NCI-H69 (cell line): ENCODE results near the gene PABPN1.
"Not testable (repeated sequence)": the region's sequence is repeated elsewhere in the genome, so short reads cannot be mapped to it uniquely, and the experiment has no call there.

Source experiments
- DNase-seq: peaks from one replicate; lab custom pipeline; 2025; lab: John Stamatoyannopoulos, UW

Gene PABPN1, protein sequence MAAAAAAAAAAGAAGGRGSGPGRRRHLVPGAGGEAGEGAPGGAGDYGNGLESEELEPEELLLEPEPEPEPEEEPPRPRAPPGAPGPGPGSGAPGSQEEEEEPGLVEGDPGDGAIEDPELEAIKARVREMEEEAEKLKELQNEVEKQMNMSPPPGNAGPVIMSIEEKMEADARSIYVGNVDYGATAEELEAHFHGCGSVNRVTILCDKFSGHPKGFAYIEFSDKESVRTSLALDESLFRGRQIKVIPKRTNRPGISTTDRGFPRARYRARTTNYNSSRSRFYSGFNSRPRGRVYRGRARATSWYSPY

DNA sequence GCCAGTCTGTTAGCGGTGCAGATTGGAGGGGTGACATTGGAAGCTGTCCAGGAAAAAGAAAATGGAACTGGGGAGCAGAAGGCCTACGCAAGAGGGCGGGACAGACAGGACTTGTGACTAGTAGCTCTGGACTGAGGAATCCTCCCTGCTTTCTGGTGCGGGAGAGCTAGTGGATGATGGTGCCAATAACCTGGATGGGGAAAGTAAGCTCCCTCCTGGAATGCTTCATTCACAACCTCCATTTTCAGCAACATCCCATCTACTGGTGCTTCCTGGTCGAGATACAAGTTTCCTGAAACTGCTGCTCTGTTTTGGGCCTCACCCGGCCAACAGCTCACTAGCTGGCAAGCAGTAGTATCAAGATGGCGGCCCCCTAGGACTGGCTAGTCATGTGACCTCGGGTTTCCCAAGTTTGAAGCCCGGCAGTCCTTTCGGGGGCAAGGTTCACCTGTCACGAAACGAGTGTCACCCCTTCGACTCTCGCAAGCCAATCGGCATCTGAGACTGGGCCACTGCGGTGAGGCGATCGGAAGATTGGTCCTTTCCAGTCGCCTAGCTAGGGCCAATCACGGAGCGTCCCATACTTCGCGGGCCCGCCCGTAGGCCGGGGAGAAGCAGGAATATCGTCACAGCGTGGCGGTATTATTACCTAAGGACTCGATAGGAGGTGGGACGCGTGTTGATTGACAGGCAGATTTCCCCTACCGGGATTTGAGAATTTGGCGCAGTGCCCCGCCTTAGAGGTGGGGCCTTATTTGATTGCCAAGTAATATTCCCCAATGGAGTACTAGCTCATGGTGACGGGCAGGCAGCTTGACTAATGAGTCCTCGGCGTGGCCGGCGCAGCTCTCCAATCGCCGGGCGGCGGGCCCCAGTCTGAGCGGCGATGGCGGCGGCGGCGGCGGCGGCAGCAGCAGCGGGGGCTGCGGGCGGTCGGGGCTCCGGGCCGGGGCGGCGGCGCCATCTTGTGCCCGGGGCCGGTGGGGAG, at the start of gene PABPN1:
Gene PABPN1, plus strand, starts transcription at position 874 of the 988 bp plus-strand sequence. Its CDS starts 13 bp downstream, at position 887.
- DNase-seq, result peak; percentile 100

DNA sequence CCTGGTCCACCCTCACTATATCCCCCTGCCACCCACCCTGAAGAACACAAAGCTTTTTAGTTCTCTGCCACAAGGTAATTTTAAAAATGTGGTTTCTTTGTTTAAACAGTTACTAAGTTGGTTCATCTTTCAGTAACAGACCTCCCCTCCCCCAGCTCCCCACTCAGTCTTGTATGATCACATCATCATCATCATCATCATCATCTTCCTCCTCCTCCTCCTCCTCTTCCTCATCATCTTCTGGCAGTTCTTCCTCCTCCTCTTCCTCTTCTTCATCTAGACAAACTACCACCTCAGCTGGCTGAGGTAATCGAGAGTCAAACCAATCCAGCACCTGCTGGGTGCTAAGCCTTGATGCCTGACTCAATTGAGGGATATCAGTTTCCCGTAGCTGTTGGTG, 45.8 kb upstream of the PABPN1 start:
- no peak for DNase-seq

DNA sequence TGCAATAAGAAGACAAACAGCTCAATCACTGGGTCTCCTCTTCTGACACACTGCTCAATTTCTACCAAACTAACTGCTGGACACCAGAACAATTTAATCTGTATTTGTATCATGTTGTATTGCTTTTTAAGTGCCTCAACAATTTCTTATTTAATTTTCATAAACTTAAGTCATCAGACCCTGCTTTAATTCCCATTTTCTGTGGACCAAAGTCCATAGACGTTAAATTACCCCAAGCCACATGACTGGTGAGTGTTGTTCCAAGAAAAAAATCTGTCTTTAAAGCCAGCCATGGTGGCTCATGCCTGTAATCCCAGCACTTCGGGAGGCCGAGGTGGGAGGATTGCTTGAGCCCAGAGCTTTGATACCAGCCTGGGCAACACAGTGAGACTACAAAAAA, 44.1 kb upstream of the PABPN1 start:
- no peak for DNase-seq

DNA sequence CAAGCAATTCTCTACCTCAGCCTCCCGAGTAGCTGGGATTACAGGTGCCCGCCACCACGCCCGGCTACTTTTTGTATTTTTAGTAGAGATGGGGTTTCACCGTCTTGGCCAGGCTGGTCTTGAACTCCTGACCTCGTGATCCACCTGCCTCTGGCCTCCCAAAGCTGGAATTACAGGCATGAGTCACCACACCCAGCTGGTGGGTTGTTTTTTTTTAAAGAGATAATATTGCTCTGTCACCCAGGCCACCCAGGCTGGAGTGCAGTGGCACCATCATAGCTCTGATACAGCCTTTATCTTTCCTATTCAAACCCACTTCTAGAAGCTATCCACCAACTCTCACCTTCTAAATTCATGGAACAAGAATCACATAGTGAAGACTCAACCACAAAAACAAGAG, 43.3 kb upstream of the PABPN1 start:
- not testable (repeated sequence) for DNase-seq

DNA sequence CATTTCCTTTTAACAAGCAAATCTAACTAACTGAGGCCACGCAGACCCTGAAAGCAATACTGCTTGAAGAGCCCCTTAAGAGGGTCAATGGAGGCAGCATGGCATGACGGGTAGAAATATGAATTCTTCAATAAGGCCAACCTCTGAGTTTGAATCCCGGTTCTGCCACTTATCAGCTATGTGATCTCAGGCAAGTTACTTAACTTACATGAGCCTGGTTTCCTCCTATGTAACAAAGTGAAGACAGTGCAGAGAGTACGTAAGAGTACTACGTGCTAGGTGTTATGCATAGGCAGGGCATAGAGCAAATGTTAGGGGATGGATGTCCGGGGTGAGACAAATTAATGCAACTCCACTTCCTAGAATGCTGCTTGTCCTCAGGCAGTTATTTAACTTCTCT, 40.0 kb upstream of the PABPN1 start:
- DNase-seq, result no peak

DNA sequence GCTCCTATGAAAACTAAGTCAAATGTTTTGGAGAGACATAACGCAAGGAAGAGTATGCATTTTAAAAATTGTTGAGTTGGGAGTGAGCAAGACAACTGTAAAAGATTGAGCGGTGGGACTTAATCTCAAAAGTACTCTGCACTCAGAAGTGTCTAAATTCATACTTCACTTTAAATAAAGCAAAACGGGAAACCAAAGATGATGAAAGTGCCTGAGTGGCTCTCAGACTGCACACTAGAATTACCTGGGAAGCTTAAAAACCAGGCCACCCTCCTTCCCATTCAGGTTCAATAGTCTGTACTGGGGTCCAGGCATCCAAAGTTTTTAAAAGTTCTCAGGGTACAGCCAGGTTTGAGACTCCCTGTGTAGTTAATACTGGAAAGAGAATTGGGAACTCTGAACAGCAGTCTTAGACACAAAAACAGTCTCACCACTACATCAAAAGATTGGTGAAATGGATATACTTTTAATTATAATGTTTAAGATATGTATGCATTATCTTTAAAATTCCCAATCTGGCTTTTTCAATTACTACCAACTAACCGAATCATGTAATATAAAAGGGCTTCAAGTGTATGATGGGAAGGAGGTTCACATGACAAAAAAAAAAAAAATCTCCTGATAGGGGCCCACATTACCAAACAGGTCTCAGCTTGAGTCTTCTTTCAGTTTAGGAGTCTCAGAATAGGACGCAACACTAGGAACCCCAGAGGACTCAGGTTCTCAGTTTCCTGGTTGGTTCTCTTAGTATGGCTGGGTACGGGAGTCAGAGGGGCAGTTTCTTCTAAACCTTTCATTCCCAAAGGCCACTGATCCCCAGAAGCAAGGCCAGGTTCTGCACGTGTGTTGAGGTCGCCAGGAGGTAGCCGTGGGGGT, 36.4 kb upstream of the PABPN1 start:
- peak; percentile 49 for DNase-seq

DNA sequence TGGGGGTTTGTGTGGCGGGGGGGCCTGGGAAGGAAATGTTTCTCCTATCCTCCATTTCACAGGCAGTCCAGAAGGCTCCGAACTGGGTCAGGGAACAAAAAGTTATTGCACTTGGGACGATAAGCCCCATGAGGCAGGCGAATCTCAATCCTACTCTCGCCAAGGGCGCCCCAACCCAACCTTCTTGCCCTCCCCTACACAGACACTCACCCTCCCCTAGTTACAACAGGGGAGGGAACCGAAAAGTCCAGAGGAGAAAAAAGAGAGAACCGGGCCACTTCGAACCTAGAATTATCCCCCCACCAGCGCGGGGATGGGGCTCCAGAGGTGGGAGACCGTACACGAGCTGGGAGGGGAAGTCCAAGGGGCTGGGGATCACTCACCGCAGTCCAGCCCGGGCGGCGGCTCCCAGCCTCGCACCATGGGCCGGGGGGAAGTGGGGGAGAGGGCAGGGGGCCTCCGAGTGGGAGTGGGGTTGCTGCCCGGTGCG, 35.7 kb upstream of the PABPN1 start:
- no peak for DNase-seq

DNA sequence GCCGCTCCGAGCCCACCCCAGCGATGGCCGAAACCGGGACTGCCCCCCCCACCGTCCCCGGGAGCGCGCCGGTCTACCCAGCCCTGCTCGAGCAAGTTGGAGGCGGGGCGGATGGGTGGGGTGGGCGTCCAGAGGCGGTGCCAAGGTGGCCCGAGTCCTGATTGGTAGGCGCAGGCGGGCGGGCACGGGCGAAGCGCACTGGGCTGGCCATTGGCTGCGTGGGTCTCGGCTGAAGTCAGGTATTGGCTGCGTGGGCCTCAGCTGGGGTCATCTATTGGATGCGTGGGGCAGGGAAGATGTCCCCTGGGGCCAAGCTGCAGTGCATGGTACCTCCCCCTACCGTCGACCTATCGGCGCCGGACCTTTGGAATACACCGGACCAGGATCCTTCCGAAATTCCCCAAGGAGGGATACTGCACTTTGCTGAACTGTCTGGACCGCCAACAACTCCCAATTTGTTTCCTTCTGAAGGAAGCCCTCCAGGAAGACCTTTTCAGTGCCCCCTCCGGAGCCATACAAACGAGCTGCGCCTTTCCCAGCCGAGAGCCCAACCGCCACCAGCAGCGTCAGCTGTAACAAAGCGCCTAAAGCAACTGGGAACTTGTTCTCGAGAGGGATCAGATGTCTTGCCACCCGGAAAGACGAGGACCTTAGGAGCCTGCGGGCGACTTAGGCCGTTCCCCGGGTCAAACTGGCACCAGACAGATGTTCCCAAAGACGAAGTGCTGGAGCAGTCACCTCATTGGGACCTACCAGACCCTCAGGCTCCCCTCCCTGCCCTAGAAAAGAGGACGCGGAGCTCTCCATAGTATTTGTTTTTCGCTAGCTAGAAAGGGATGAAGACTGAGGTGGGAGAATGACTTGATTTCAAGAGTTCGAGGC, 35.0 kb upstream of the PABPN1 start, which contains the start of gene HOMEZ:
Gene HOMEZ, minus strand, starts transcription at position 113 of the 882 bp plus-strand sequence. CDS start 180 bp downstream, outside the sequence.
- DNase-seq, result peak; percentile 99

DNA sequence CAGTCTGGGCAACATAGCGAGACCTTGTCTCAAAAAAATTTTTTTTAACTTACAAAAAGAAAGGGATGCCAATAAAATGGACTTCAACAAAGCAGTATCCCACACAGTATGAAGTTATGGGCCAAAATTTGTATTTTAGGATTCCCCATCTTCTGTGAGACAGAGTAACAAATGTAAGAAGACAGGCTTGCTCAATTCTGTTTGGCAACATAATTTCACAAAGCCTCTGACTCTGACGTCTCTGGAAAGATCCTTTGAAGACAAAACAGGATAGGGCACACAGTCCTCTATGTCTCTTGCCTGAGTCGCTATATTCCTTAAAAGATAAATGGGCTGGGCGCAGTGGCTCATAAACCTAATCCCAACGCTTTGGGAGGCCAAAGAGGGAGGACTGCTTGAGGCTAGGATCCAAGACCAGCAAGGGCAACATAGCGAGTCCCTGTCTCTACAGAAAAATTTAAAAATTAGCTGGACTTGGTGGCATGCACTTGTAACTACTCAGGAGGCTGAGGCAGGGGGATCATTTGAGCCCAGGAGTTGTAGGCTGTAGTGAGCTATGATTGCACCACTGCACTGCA, 34.3 kb upstream of the PABPN1 start:
- peak; percentile 25 for DNase-seq

DNA sequence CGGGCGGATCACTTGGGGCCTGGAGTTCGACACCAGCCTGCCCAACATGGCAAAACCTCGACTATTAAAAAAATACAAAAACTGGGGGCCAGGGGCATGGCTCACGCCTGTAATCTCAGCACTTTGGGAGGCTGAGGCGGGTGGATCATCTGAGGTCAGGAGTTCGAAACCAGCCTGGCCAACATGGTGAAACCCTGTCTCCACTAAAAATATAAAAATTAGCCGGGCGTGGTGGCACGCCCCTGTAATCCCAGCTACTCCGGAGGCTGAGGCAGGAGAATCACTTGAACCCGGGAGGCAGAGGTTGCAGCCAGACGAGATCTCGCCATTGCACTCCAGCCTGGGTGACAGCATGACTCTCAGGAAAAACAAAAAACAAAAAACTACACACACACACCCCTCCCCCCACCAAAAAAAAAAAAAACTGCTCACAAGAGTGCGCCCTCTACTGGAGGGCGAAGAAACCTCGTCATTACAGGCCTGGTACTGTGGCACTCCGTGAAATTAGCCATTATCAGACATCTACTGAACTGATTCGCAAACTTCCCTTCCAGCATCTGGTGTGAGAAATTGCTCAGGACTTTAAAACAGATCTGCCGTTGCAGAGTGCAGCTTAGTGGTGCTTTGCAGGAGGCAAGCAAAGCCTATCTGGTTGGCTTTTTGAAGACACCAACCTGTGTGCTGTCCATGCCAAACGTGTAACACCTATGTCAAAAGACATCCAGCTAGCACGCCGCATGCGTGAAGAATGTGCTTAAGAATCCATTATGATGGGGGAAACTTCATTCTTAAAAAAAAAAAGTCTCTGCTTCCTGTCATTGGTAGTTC, 26.3 kb upstream of the PABPN1 start:
- DNase-seq, result peak; percentile 78

DNA sequence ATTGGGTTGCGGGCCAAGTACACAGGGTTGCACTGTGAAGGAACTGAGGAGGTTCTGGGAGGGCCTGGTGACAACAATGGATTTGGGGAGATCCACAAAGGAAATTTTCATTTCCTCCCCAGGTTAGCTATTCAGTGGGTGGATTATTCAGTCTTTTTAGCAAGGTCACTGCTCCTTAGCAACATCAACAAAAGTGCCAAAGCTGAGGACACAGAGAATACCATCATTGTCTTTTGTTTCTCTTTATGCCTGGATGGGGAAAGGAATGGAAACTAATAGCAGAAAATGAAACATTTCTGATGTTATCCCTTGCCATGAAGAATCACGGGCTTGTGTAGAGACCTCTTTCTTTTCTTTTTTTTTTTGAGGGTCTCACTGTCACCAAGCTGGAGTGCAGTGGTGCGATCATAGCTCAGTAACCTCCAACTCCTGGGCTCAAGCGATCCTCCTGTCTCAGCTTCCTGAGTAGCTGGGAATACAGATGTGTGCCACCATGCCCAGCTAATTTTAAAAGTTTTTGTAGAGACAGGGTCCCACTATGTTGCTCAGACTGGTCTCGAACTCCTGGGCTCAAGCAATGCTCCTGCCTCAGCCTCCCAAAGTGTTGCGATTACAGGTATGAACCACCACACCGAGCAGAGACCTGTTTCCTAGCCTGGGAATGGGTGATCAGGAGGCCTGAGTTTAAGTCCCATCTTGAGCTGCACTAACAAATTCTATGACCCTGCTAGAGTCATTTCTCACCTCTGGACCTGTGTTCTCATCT, 25.1 kb upstream of the PABPN1 start:
- DNase-seq, result no peak

DNA sequence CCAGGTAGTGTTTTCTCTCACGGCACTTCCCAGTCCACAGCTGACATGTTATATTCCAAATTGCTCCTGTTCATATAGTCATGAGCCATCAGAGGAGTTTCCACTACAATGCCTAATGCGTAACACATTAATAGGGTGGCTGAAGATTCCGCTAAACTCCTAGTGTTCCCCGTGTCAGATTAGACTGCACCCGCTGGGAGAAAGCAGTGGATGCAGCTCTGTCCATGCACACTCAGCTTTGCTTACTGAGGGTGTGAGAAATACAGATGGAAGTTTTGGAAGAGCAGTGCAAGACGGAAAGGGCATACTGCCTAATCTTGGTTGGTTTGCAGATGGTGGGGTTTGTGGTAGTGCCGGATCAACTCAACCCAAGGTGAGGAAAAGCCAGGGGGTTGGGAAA, 24.2 kb upstream of the PABPN1 start:
- DNase-seq, result no peak

DNA sequence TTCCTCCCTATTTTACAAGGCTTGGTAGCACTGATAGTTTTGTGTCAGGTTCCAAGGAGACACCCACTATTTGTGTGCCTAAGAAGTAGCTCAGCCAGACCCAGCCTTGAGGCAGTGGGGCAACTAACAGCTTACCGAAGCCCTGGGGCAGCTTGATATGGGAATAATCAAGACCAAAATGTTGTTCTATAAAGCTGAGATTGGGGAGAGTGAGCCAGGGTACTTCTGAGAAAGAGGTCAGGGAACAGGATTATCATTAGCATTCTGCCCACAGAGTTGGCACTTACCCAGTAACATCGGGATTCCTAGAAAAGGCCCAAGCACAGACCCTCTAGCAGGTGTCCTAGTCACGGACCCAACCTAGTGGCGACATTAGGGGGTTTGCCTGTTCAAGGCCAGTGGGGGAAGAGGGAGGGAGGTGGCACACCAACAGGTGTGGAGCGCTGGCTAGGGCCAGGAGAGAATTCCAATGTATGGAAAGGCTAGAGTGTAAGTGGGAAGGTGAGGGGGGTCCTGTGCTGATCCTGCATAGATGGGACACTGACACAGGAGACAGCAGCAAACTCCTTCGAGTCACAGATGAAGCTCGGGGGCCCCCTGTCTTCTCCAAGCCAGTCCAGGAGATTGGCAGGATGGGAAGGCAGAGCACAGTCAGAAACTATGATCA, 23.5 kb upstream of the PABPN1 start:
- DNase-seq, result no peak

DNA sequence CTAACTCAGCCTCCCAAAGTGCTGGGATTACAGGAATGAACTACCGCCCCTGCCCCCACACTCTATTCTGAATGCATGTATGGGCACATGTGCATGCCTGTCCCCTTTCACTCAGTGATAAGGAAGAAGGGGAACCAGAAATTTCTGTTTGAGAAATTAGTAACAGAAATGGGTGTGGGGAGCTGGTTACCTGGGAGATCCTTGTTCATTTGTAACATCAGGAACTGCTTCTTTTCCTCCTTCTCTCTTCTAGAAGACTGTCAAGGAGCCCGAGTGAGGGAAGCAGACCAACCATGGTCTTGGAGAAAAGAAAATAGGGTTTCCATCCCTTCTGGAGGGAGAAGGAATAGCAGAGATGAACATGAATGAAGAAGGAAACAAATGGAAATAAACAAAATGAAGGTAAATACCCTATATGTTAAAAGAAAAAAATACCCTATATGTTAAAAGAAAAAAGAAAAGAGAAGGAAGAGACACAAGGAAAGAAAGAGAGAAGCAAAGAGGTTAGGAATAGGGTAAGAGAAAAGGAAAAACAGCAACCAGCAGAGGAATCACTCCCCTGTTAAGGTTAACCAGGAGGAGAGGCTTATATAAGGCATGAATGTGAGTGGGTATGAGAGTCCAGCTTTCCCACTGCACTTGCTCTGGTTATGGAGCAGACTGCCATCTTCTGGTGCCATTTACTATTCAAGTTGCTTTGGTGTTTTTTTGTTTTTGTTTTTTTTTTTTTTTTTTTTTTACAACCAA, 21.9 kb upstream of the PABPN1 start:
- peak; percentile 34 for DNase-seq

DNA sequence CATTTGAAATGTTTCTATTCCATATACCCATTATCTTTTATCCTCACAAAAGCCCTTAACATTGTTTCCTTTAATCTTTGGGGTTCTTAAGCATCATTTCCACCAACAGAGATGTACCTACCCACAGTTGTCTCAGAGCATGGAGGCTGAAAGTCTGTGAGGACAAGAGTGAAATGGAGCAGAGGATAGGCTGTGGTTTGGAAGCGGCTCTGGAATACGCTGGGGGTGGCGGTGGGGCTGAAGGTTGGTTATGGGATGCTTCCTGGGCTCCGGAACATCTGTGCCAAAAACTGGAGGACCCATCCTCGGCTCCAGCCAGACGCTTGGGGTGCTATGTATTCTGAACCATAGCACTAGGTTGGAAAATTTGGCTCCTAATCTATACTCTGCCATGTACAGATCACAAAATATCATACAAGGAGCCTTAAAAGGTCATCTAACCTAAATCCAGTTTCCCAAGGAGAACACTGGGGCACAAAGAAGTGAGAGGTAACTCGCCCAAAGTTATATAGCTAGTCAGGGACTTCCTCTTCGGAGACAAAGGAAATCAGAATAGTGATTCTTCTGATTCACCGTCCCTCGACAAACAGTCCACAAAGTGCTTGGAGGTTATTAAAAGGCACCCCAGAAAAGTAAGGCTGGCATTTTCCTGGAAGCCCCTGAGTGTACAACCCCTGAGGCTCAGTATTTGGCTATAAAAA, 21.1 kb upstream of the PABPN1 start:
- DNase-seq, result no peak

DNA sequence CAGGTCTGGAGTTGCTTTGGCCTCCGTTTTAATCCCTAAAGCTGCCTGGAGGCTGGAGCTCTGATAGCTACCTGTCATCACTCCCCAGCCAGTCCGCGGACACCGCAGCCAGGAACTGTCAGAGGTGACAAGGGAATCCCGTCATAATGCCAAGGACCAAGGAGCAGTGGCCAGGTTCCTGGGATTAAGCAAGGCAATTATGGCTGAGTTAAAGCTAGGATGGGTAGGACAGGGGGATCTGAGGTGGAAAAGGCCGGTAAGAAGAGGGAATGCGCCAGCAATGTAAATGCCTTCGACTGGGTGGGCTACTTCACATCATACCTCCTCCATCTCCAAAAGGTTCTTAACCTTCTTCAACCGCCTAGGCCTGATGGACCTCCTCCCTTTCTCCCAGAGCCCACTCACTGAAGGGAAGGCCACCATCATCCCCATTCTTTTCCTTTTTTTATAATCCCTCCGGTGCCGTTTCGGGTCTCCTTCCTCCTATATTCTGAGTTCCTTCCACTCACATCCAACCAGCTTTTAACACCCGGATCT, 20.5 kb upstream of the PABPN1 start:
- peak; percentile 60 for DNase-seq
